Endothelial cell (in vitro differentiated cells): ENCODE results near the gene MPP3. TPM values are rescaled to one million over a fixed set of nuclear protein-coding genes. Genes with fewer than 3 reads are reported as not detected.
"Not testable (repeated sequence)": the region's sequence is repeated elsewhere in the genome, so short reads cannot be mapped to it uniquely, and the experiment has no call there.

Experiments
- DNase-seq: peaks from one replicate; pipeline ENCODE4 v3.0.0; 2021; ENCODE audit warnings: low spot score
- H3K27ac Mint-ChIP-seq: one replicate; pipeline ENCODE4 v1.8.0; 2021; ENCODE audit warnings: mixed read lengths, inconsistent platforms; ENCODE audit not compliant: unreplicated experiment
- H3K27me3 Mint-ChIP-seq: one replicate; pipeline ENCODE4 v1.8.0; 2021; ENCODE audit warnings: mild to moderate bottlenecking, moderate library complexity, mixed read lengths, inconsistent platforms; ENCODE audit not compliant: unreplicated experiment
- H3K36me3 Mint-ChIP-seq: one replicate; pipeline ENCODE4 v1.8.0; 2021; ENCODE audit warnings: mild to moderate bottlenecking, low read depth, mixed read lengths, inconsistent platforms; ENCODE audit not compliant: unreplicated experiment
- H3K4me1 Mint-ChIP-seq: one replicate; pipeline ENCODE4 v1.8.0; 2021; ENCODE audit warnings: mild to moderate bottlenecking, mixed read lengths, inconsistent platforms; ENCODE audit not compliant: unreplicated experiment
- H3K4me3 Mint-ChIP-seq: one replicate; pipeline ENCODE4 v1.8.0; 2021; ENCODE audit warnings: mild to moderate bottlenecking, mixed read lengths, inconsistent platforms; ENCODE audit not compliant: unreplicated experiment
- H3K9me3 Mint-ChIP-seq: one replicate; pipeline ENCODE4 v1.8.0; 2021; ENCODE audit warnings: mixed read lengths, inconsistent platforms; ENCODE audit not compliant: unreplicated experiment
- CTCF ChIP-seq: fragments of 200-600 bp; sonication (generic); IDR thresholded peaks from one replicate; pipeline ENCODE4 v1.5.0; 2021; ENCODE audit warnings: antibody characterized with exemption; ENCODE audit not compliant: unreplicated experiment
- total RNA-seq: library from RNA; stranded (reverse); fragmentation: NEBNext Ultra II Directional; extraction: Animal tissue kit (Norgen Biotek cat#: 25700); gene quantifications from one replicate; pipeline ENCODE4 v1.2.1, GENCODE V29; 2021; ENCODE audit not compliant: unreplicated experiment

The MPP3 gene
- total RNA-seq, 1 donor from 2014 or later: 5.2 TPM

GRCh38 chr17:43805117-43805516 lies 27.8 kb downstream of the MPP3 start:
- Mint-ChIP-seq H3K9me3 (no peaks in the 10 kb centered on the region), H3K4me1 (peaks cover 7% of the 10 kb centered on the region), H3K27me3 (no peaks in the 10 kb centered on the region), H3K36me3 (no peaks in the 10 kb centered on the region), H3K27ac (peak overlapping the region; percentile 20), H3K4me3 (no peak overlapping the region)
- TF ChIP-seq CTCF: no peak
- DNase-seq: no peak

GRCh38 chr17:43803758-43804157 lies 29.2 kb downstream of the MPP3 start:
- H3K4me1 Mint-ChIP-seq: peaks cover 7% of the 10 kb centered on the region
- no peak for DNase-seq
- no peak for TF ChIP-seq CTCF
- H3K36me3 Mint-ChIP-seq: no peaks in the 10 kb centered on the region
- H3K9me3 Mint-ChIP-seq: no peaks in the 10 kb centered on the region
- no peaks in the 10 kb centered on the region for H3K27me3 Mint-ChIP-seq
- H3K4me3 Mint-ChIP-seq: no peak overlapping the region
- no peak overlapping the region for H3K27ac Mint-ChIP-seq

GRCh38 chr17:43801844-43802243 lies 31.1 kb downstream of the MPP3 start:
- no peak for TF ChIP-seq CTCF
- Mint-ChIP-seq H3K9me3 (no peaks in the 10 kb centered on the region), H3K4me3 (no peak overlapping the region), H3K27ac (no peak overlapping the region), H3K36me3 (peaks cover 4% of the 10 kb centered on the region), H3K4me1 (peaks cover 7% of the 10 kb centered on the region), H3K27me3 (no peaks in the 10 kb centered on the region)
- DNase-seq: no peak

GRCh38 chr17:43800736-43801135 lies 32.2 kb downstream of the MPP3 start:
- Mint-ChIP-seq H3K4me1 (peaks cover 7% of the 10 kb centered on the region), H3K36me3 (peaks cover 4% of the 10 kb centered on the region), H3K27ac (no peak overlapping the region), H3K4me3 (no peak overlapping the region), H3K9me3 (no peaks in the 10 kb centered on the region), H3K27me3 (no peaks in the 10 kb centered on the region)
- DNase-seq: no peak
- TF ChIP-seq CTCF: no peak

GRCh38 chr17:43799047-43799446 lies 33.9 kb downstream of the MPP3 start:
- peaks cover 7% of the 10 kb centered on the region for H3K4me1 Mint-ChIP-seq
- no peak for TF ChIP-seq CTCF
- no peaks in the 10 kb centered on the region for H3K27me3 Mint-ChIP-seq
- no peak overlapping the region for H3K27ac Mint-ChIP-seq
- H3K9me3 Mint-ChIP-seq: no peaks in the 10 kb centered on the region
- H3K36me3 Mint-ChIP-seq: peaks cover 4% of the 10 kb centered on the region
- DNase-seq: no peak
- no peak overlapping the region for H3K4me3 Mint-ChIP-seq

- not testable (repeated sequence) for H3K4me3 Mint-ChIP-seq, H3K4me1 Mint-ChIP-seq, H3K9me3 Mint-ChIP-seq, H3K27ac Mint-ChIP-seq, H3K36me3 Mint-ChIP-seq, H3K27me3 Mint-ChIP-seq, DNase-seq
These were observed 34.9 kb downstream of the MPP3 start for GRCh38 chr17:43798024-43798423.

GRCh38 chr17:43792668-43793067 lies 40.3 kb downstream of the MPP3 start:
- H3K36me3 Mint-ChIP-seq, H3K27me3 Mint-ChIP-seq, H3K27ac Mint-ChIP-seq, H3K4me1 Mint-ChIP-seq, DNase-seq, H3K9me3 Mint-ChIP-seq, H3K4me3 Mint-ChIP-seq: not testable (repeated sequence)
